ENCODE data around the gene FDX1. TPM values are rescaled to one million over a fixed set of nuclear protein-coding genes. Genes with fewer than 3 reads are reported as not detected.

The FDX1 gene
- total RNA-seq (2021; ENCODE audit: unreplicated experiment): 14.5 TPM
- polyA plus RNA-seq (2012): 6.0 and 7.0 TPM in 2 replicates
- Bru-seq, nascent RNA: percentile 79 among the genes with signal in this experiment
- percentile 74 among the genes with signal in this experiment for BruChase-seq, experiment 1, labeled RNA remaining after a 6-hour chase
- percentile 73 among the genes with signal in this experiment for BruChase-seq, experiment 2, labeled RNA remaining after a 2-hour chase
- long read RNA-seq, transcript FDX1-201 (4 exons, 3,206 nt): major isoform, 63 of 72 reads
- long read RNA-seq, partial matches to known transcripts: 1 of 72 reads
- long read RNA-seq, other reads (novel, unspliced or antisense): 8 of 72 reads

DNA sequence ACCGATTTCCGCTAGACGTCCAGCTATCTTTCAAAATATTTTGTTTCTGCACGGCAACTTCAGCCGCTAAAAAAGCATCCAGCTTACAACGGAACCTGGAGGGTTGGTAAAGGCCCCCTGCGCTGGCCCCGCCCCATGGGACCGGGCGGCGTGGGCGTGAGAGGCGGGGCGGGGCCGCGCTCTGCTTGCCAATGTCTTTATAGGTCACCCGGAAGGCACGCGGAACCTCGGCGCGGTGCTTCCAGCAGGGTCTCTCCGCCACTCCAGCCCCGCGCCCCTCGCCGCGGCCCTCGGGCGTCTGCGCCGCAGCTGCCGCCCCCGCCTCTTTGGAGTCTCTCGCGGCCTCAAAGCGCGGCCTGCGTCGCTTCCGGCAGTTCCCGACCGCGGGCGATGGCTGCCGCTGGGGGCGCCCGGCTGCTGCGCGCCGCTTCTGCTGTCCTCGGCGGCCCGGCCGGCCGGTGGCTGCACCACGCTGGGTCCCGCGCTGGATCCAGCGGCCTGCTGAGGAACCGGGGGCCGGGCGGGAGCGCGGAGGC, at the start of gene FDX1:
TSS of gene FDX1 (plus strand) at position 218 of the 536 bp plus-strand sequence. CDS start at position 391, 173 bp downstream.
- Histone ChIP-seq H3K4me1 (ENCODE audit: control insufficient read depth in 1 of 2, insufficient read depth in 2 of 2, low read length in 2 of 2) (peaks cover 35 to 50% of the 10 kb centered on the region in 2 experiments), H3K4me2 (ENCODE audit: low read length) (peak within 1 kb of the TSS; percentile 96), H3K27me3 (ENCODE audit: insufficient read depth, low read length) (no peaks in the 10 kb centered on the region), H3K9me2 (ENCODE audit: insufficient read depth) (no peaks in the 10 kb centered on the region), H3K4me3 (replicated peaks in 1 of 2; ENCODE audit: low read depth in 1 of 2, low read length in 2 of 2) (peak within 1 kb of the TSS; percentile 72 to 89), H3K79me2 (ENCODE audit: insufficient read depth, low read length) (peaks cover 44% of the 10 kb centered on the region), H3K27ac (ENCODE audit: low read depth, low read length) (peak within 1 kb of the TSS; percentile 84), H3K9ac (ENCODE audit: low read length) (peak within 1 kb of the TSS; percentile 81), H3K36me3 (ENCODE audit: control insufficient read depth in 1 of 2, insufficient read depth in 2 of 2, low read length in 2 of 2) (no peaks in the 10 kb centered on the region), H4K20me1 (ENCODE audit: insufficient read depth) (no peaks in the 10 kb centered on the region; the same call in 1 of the 2 replicates), H3K9me3 (ENCODE audit: control insufficient read depth in 1 of 2, insufficient read depth in 1 of 2, low read depth in 1 of 2, low read length in 2 of 2) (no peaks in the 10 kb centered on the region), H2AFZ (ENCODE audit: low read depth, low read length, poor library complexity, severe bottlenecking) (peak within 1 kb of the TSS; percentile 99)
- DNase-seq (ENCODE audit: low read depth, low spot score) (peak; percentile 51), ATAC-seq (peak; percentile 85)
- CTCF ChIA-PET: interaction anchor here (0.7 to 2.9 kb wide), 6 partner anchors 15 to 228 kb away, joined by 3 to 12 read pairs (median 3); no protein-coding TSS in a partner anchor
- intact Hi-C loops (cut with micrococcal nuclease): loop anchor here (5.0 kb wide), 1 partner anchor 337 kb away; the partner anchor contains the start of gene ZC3H12C
- POLR2A ChIA-PET: no interaction called here
- RAD21 ChIA-PET (ENCODE audit: low non-redundant PET in 1 of 2, low total read pairs in 2 of 2, uncharacterized antibody in 2 of 2, unreplicated experiment in 2 of 2): no interaction called here
- BruUV-seq (replicated peaks): no TSS peak
- TF ChIP-seq TCF7L2 (IDR thresholded peaks at IDR 0.05; ENCODE audit: borderline replicate concordance, extremely low read depth, insufficient read depth, insufficient read length) (peak; percentile 76), SIN3A (IDR thresholded peaks at IDR 0.05; ENCODE audit: low read depth) (no peak), CBX3 (IDR thresholded peaks at IDR 0.05; ENCODE audit: low read depth) (peak; percentile 33; the same call in 1 of the 2 replicates), ELF1 (IDR thresholded peaks at IDR 0.05; ENCODE audit: borderline replicate concordance, low read depth) (peak; percentile 35; the same call in 1 of the 2 replicates), FOSL1 (IDR thresholded peaks at IDR 0.05; ENCODE audit: low read depth) (no peak; the same call in 1 of the 2 replicates), EGR1 (IDR thresholded peaks at IDR 0.05; ENCODE audit: low read depth) (peak; percentile 99), EZH2phosphoT487 (IDR thresholded peaks at IDR 0.05; ENCODE audit: borderline replicate concordance) (no peak), SP1 (IDR thresholded peaks at IDR 0.05; ENCODE audit: low read depth) (peak; percentile 61), POLR2A (IDR thresholded peaks at IDR 0.05; ENCODE audit: borderline replicate concordance, extremely low read depth, insufficient read depth, insufficient read length) (peak; percentile 55), YY1 (IDR thresholded peaks at IDR 0.05; ENCODE audit: extremely low read depth, insufficient replicate concordance, low read depth, low read length) (peak; percentile 64), JUND (IDR thresholded peaks at IDR 0.05) (no peak), POLR2AphosphoS5 (IDR thresholded peaks at IDR 0.05; ENCODE audit: low read depth, low read length) (peak; percentile 76)
- TF ChIP-seq, protein P1, sequence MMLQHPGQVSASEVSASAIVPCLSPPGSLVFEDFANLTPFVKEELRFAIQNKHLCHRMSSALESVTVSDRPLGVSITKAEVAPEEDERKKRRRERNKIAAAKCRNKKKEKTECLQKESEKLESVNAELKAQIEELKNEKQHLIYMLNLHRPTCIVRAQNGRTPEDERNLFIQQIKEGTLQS (IDR thresholded peaks at IDR 0.05): no peak
- TF ChIP-seq, protein P2, sequence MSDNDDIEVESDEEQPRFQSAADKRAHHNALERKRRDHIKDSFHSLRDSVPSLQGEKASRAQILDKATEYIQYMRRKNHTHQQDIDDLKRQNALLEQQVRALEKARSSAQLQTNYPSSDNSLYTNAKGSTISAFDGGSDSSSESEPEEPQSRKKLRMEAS (IDR thresholded peaks at IDR 0.05): peak; percentile 44
- TF ChIP-seq, protein P3, sequence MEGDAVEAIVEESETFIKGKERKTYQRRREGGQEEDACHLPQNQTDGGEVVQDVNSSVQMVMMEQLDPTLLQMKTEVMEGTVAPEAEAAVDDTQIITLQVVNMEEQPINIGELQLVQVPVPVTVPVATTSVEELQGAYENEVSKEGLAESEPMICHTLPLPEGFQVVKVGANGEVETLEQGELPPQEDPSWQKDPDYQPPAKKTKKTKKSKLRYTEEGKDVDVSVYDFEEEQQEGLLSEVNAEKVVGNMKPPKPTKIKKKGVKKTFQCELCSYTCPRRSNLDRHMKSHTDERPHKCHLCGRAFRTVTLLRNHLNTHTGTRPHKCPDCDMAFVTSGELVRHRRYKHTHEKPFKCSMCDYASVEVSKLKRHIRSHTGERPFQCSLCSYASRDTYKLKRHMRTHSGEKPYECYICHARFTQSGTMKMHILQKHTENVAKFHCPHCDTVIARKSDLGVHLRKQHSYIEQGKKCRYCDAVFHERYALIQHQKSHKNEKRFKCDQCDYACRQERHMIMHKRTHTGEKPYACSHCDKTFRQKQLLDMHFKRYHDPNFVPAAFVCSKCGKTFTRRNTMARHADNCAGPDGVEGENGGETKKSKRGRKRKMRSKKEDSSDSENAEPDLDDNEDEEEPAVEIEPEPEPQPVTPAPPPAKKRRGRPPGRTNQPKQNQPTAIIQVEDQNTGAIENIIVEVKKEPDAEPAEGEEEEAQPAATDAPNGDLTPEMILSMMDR (IDR thresholded peaks at IDR 0.05 in 2 of 3, conservative IDR thresholded peaks at IDR 0.05 in 1 of 3; ENCODE audit: borderline replicate concordance in 1 of 3, insufficient read depth in 1 of 3, low read depth in 2 of 3, low read length in 2 of 3): peak; percentile 4 to 40 (median 32); a peak in 4 of 6 replicates

All from HCT116 (cell line).